HEK293 (cell line): ENCODE data around the gene KCNQ1.

Experiments used
- CTCF ChIA-PET: fragments of 350-600 bp; formaldehyde crosslinking; extraction: SDS; loops from one replicate; lab custom pipeline; 2021; ENCODE audit warnings: antibody characterized with exemption; lab: Yijun Ruan, JAX
- POLR2A ChIA-PET: fragments of 300-600 bp; formaldehyde crosslinking; extraction: SDS; loops from one replicate; lab custom pipeline; 2020; ENCODE audit warnings: antibody characterized with exemption, inconsistent platforms; lab: Yijun Ruan, JAX
- H3K27ac ChIP-seq: fragments of 200-500 bp; sonication (Bioruptor generic); 2 replicates; pipeline ENCODE4 v1.5.1; 2014; ENCODE audit warnings: low read depth, low read length, control low read depth, inconsistent platforms; ENCODE audit errors: extremely low read depth
- H3K36me3 ChIP-seq, 2 experiments: fragments of 200-500 bp in 1 of 2; sonication (Bioruptor generic) in 1 of 2; 1 replicate in 1 of 2; 2 replicates in 1 of 2; pipeline ENCODE4 v1.5.1; 2014 to 2017; ENCODE audit warnings: inconsistent platforms in 2 of 2, low read length in 2 of 2; ENCODE audit not compliant: control insufficient read depth in 2 of 2, insufficient read depth in 1 of 2
- H3K4me1 ChIP-seq: fragments of 200-500 bp; sonication (Bioruptor generic); 2 replicates; pipeline ENCODE4 v1.5.1; 2014; ENCODE audit warnings: mild to moderate bottlenecking, low read length, inconsistent platforms; ENCODE audit not compliant: control insufficient read depth, insufficient read depth
- H3K4me3 ChIP-seq: 2 replicates; pipeline ENCODE4 v1.5.1; 2011; ENCODE audit warnings: low read depth, mild to moderate bottlenecking, control low read depth, low read length, moderate library complexity
- H3K9me3 ChIP-seq: fragments of 200-500 bp; sonication (Bioruptor generic); 2 replicates; pipeline ENCODE4 v1.5.1; 2014; ENCODE audit warnings: low read depth, low read length, inconsistent platforms; ENCODE audit not compliant: control insufficient read depth, insufficient read depth
- GLI4 ChIP-seq: fragments of 450-650 bp; formaldehyde crosslinking; IDR thresholded peaks from 2 replicates; pipeline ENCODE4 v1.5.1; 2016; ENCODE audit warnings: missing biosample characterization, missing genetic modification characterization
- GLIS2 ChIP-seq: fragments of 450-650 bp; formaldehyde crosslinking; IDR thresholded peaks from 2 replicates; pipeline ENCODE4 v1.5.1; 2016; ENCODE audit warnings: missing biosample characterization, missing genetic modification characterization
- RBAK ChIP-seq: fragments of 450-650 bp; formaldehyde crosslinking; IDR thresholded peaks from 2 replicates; pipeline ENCODE4 v1.5.1; 2016; ENCODE audit warnings: missing biosample characterization, missing genetic modification characterization
- SCRT2 ChIP-seq: fragments of 450-650 bp; formaldehyde crosslinking; IDR thresholded peaks from 2 replicates; pipeline ENCODE4 v1.5.1; 2016; ENCODE audit warnings: missing biosample characterization, missing genetic modification characterization
- ZBTB11 ChIP-seq: fragments of 450-650 bp; formaldehyde crosslinking; conservative IDR thresholded peaks from 2 replicates; pipeline ENCODE4 v1.5.1; 2016; ENCODE audit warnings: low read depth, missing biosample characterization, missing genetic modification characterization
- ZBTB48 ChIP-seq: fragments of 450-650 bp; formaldehyde crosslinking; IDR thresholded peaks from 2 replicates; pipeline ENCODE4 v1.5.1; 2016; ENCODE audit warnings: missing biosample characterization, missing genetic modification characterization
- ZFP3 ChIP-seq: fragments of 450-650 bp; formaldehyde crosslinking; IDR thresholded peaks from 2 replicates; pipeline ENCODE4 v1.5.1; 2016; ENCODE audit warnings: low read depth, missing biosample characterization, missing genetic modification characterization
- ZFP37 ChIP-seq: fragments of 450-650 bp; formaldehyde crosslinking; IDR thresholded peaks from 2 replicates; pipeline ENCODE4 v1.5.1; 2016; ENCODE audit warnings: missing biosample characterization, missing genetic modification characterization
- ZNF132 ChIP-seq: fragments of 450-650 bp; formaldehyde crosslinking; IDR thresholded peaks from 2 replicates; pipeline ENCODE4 v1.5.1; 2017; ENCODE audit warnings: missing biosample characterization, missing genetic modification characterization, borderline replicate concordance
- ZNF138 ChIP-seq: fragments of 450-650 bp; formaldehyde crosslinking; IDR thresholded peaks from 2 replicates; pipeline ENCODE4 v1.5.1; 2016; ENCODE audit warnings: missing biosample characterization, missing genetic modification characterization, borderline replicate concordance
- ZNF248 ChIP-seq: fragments of 450-650 bp; formaldehyde crosslinking; IDR thresholded peaks from 2 replicates; pipeline ENCODE4 v1.5.1; 2017; ENCODE audit warnings: missing biosample characterization, missing genetic modification characterization
- ZNF292 ChIP-seq: fragments of 450-650 bp; formaldehyde crosslinking; IDR thresholded peaks from 2 replicates; pipeline ENCODE4 v1.5.1; 2016; ENCODE audit warnings: low read depth, missing biosample characterization, missing genetic modification characterization, borderline replicate concordance
- ZNF341 ChIP-seq: fragments of 450-650 bp; formaldehyde crosslinking; IDR thresholded peaks from 2 replicates; pipeline ENCODE4; 2016; ENCODE audit warnings: low read depth, missing biosample characterization, missing genetic modification characterization
- ZNF366 ChIP-seq: fragments of 450-650 bp; formaldehyde crosslinking; conservative IDR thresholded peaks from 2 replicates; pipeline ENCODE4 v1.5.1; 2016; ENCODE audit warnings: missing biosample characterization, missing genetic modification characterization
- ZNF549 ChIP-seq: fragments of 450-650 bp; IDR thresholded peaks from 2 replicates; pipeline ENCODE4 v1.5.1; 2018; ENCODE audit warnings: missing biosample characterization, missing genetic modification characterization, mild to moderate bottlenecking, inconsistent platforms, moderate library complexity
- ZNF560 ChIP-seq: fragments of 450-650 bp; formaldehyde crosslinking; IDR thresholded peaks from 2 replicates; pipeline ENCODE4 v1.5.1; 2017; ENCODE audit warnings: missing biosample characterization, missing genetic modification characterization, borderline replicate concordance
- ZNF621 ChIP-seq: fragments of 450-650 bp; formaldehyde crosslinking; IDR thresholded peaks from 2 replicates; pipeline ENCODE4 v1.5.1; 2017; ENCODE audit warnings: missing biosample characterization, missing genetic modification characterization
- ZNF658 ChIP-seq: fragments of 450-650 bp; formaldehyde crosslinking; IDR thresholded peaks from 2 replicates; pipeline ENCODE4; 2016; ENCODE audit warnings: missing biosample characterization, missing genetic modification characterization
- ZNF747 ChIP-seq: fragments of 450-650 bp; formaldehyde crosslinking; IDR thresholded peaks from 2 replicates; pipeline ENCODE4 v1.5.1; 2016; ENCODE audit warnings: missing biosample characterization, missing genetic modification characterization
- ZSCAN23 ChIP-seq: fragments of 450-650 bp; formaldehyde crosslinking; IDR thresholded peaks from 2 replicates; pipeline ENCODE4 v1.5.1; 2016; ENCODE audit warnings: missing biosample characterization, missing genetic modification characterization
- TF ChIP-seq, protein P1 (sequence below): fragments of 450-650 bp; formaldehyde crosslinking; IDR thresholded peaks from 2 replicates; pipeline ENCODE4 v1.5.1; 2016; ENCODE audit warnings: missing biosample characterization, missing genetic modification characterization
- TF ChIP-seq, protein P2 (sequence below): fragments of 450-650 bp; formaldehyde crosslinking; IDR thresholded peaks from 2 replicates; pipeline ENCODE4 v1.5.1; 2016; ENCODE audit warnings: missing biosample characterization, missing genetic modification characterization
- TF ChIP-seq, protein P3 (sequence below): sonication (generic); formaldehyde crosslinking; IDR thresholded peaks from 2 replicates; pipeline ENCODE4 v1.8.1; 2022; ENCODE audit warnings: mild to moderate bottlenecking, moderate library complexity, missing genetic modification reagents

Gene KCNQ1

GRCh38 chr11:2702771-2703362 lies 258.1 kb downstream of the KCNQ1 start:
- POLR2A ChIA-PET: no interaction called here
- Histone ChIP-seq H3K9me3 (no peaks in the 10 kb centered on the region), H3K4me3 (no peak overlapping the region), H3K4me1 (no peaks in the 10 kb centered on the region), H3K36me3 (no peaks in the 10 kb centered on the region), H3K27ac (no peak overlapping the region)
- TF ChIP-seq GLI4 (no peak), ZBTB48 (tag by site-specific recombination) (no peak), RBAK (tag by site-specific recombination) (no peak), ZSCAN23 (tag by site-specific recombination) (no peak), ZNF549 (tag by site-specific recombination) (no peak), ZNF560 (no peak), ZNF138 (tag by site-specific recombination) (no peak), ZBTB11 (tag by site-specific recombination) (no peak), ZNF621 (tag by site-specific recombination) (no peak), ZNF248 (no peak), ZNF658 (tag by site-specific recombination) (no peak), ZNF366 (tag by site-specific recombination) (no peak), SCRT2 (tag by site-specific recombination) (no peak), ZNF747 (tag by site-specific recombination) (no peak), GLIS2 (no peak)
- TF ChIP-seq, protein P1, sequence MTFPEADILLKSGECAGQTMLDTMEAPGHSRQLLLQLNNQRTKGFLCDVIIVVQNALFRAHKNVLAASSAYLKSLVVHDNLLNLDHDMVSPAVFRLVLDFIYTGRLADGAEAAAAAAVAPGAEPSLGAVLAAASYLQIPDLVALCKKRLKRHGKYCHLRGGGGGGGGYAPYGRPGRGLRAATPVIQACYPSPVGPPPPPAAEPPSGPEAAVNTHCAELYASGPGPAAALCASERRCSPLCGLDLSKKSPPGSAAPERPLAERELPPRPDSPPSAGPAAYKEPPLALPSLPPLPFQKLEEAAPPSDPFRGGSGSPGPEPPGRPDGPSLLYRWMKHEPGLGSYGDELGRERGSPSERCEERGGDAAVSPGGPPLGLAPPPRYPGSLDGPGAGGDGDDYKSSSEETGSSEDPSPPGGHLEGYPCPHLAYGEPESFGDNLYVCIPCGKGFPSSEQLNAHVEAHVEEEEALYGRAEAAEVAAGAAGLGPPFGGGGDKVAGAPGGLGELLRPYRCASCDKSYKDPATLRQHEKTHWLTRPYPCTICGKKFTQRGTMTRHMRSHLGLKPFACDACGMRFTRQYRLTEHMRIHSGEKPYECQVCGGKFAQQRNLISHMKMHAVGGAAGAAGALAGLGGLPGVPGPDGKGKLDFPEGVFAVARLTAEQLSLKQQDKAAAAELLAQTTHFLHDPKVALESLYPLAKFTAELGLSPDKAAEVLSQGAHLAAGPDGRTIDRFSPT (tag by site-specific recombination): no peak
- TF ChIP-seq, protein P2, sequence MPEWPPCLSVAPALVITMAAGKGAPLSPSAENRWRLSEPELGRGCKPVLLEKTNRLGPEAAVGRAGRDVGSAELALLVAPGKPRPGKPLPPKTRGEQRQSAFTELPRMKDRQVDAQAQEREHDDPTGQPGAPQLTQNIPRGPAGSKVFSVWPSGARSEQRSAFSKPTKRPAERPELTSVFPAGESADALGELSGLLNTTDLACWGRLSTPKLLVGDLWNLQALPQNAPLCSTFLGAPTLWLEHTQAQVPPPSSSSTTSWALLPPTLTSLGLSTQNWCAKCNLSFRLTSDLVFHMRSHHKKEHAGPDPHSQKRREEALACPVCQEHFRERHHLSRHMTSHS (tag by site-specific recombination): no peak
- CTCF ChIA-PET: interaction anchor here (0.9 to 1.4 kb wide), 2 partner anchors 170 to 185 kb away, joined by 3 to 4 read pairs; no protein-coding TSS in a partner anchor

GRCh38 chr11:2703363-2704141 lies 258.7 kb downstream of the KCNQ1 start:
- no peak overlapping the region for H3K27ac ChIP-seq
- no peaks in the 10 kb centered on the region for H3K9me3 ChIP-seq
- ChIA-PET CTCF (no interaction called here), POLR2A (no interaction called here)
- no peaks in the 10 kb centered on the region for H3K4me1 ChIP-seq
- no peak overlapping the region for H3K4me3 ChIP-seq
- no peaks in the 10 kb centered on the region for H3K36me3 ChIP-seq
- TF ChIP-seq ZSCAN23 (tag by site-specific recombination) (no peak), ZNF341 (no peak), ZNF132 (tag by site-specific recombination) (no peak), ZNF292 (tag by site-specific recombination) (no peak), ZFP37 (tag by site-specific recombination) (no peak), ZFP3 (tag by site-specific recombination) (no peak)
- TF ChIP-seq, protein P3, sequence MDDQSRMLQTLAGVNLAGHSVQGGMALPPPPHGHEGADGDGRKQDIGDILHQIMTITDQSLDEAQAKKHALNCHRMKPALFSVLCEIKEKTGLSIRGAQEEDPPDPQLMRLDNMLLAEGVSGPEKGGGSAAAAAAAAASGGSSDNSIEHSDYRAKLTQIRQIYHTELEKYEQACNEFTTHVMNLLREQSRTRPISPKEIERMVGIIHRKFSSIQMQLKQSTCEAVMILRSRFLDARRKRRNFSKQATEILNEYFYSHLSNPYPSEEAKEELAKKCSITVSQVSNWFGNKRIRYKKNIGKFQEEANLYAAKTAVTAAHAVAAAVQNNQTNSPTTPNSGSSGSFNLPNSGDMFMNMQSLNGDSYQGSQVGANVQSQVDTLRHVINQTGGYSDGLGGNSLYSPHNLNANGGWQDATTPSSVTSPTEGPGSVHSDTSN (CRISPR knock-in tag): no peak
- TF ChIP-seq, all 188 proteins: peak for 0
